GM18498 (cell line): Measurements from ENCODE around the gene LHX3.

Source experiments
- ATAC-seq: cut with Tn5 transposase; IDR thresholded peaks from one replicate; pipeline ENCODE4 v1.9.1; 2021; ENCODE audit warnings: mild to moderate bottlenecking, moderate library complexity; ENCODE audit not compliant: unreplicated experiment

Gene LHX3

GRCh38 chr9:136179101-136179616 lies 25.8 kb downstream of the LHX3 start:
- no peak for ATAC-seq

- ATAC-seq, result no peak
Measured at GRCh38 chr9:136178773-136179075, 26.2 kb downstream of the LHX3 start.

DNA sequence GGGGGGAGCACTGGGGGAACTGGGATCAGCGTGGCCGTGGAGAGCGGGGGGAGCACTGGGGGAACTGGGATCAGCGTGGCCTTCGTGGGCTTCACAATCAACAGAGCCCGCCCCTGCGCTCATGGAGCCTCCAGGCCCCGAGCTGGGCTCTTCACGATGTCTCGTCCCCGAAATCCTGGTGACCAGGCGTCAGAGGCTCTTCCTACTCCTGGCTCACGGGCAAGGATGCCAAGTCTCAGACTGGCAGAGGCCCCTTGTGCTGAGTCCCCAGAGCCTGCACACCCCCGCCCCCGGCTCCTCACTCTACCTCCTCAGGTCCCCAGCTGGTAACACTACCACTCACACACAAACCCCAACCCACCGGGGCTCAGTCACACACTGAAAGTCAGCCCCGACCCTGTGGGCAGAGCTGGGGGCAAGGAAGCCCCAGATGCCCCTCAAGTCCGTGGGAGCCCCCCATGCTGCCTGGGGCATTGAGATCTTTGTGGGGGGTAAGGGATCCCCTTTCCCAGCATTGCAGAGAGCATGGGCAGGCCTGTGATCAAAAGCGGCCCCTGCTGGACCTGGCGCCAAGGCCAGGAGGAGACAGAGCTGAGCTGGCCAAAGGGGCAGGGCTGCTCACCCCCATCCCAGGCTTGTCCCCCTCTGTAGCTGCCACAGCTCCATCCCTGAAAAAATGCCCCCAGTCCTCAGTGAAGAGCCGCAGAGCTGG lies 26.7 kb downstream of the LHX3 start:
- no peak for ATAC-seq

- ATAC-seq, result no peak
Measured at GRCh38 chr9:136177224-136177623, 27.7 kb downstream of the LHX3 start.

DNA sequence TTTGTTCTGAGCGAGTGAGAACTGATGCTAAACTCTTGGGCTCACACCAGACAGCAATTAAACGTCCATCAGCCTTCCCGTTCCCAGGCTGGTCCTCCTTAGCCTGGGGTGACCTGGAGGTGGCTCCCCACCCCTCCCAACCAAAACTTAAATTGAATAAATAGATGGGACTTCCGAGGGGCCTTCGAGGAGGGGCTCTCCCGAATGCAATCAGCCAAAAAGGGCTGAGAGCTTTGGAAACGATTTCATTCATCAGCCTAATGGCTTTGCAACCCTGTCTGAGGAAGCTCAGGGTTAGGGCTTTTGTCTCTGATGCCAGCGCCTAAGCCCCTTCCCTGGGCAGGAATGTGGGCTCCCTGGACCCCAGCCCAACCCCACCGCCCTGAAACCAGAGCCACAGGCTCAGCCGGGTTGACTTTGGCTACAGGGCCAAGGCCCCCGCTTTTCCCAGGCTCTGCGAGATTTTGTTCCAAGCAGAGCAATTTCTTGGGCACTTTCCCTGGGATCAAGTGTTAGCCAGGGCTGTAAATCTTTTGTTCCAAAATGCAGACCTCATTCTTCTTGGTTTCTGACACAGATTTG lies 29.2 kb downstream of the LHX3 start:
- no peak for ATAC-seq

DNA sequence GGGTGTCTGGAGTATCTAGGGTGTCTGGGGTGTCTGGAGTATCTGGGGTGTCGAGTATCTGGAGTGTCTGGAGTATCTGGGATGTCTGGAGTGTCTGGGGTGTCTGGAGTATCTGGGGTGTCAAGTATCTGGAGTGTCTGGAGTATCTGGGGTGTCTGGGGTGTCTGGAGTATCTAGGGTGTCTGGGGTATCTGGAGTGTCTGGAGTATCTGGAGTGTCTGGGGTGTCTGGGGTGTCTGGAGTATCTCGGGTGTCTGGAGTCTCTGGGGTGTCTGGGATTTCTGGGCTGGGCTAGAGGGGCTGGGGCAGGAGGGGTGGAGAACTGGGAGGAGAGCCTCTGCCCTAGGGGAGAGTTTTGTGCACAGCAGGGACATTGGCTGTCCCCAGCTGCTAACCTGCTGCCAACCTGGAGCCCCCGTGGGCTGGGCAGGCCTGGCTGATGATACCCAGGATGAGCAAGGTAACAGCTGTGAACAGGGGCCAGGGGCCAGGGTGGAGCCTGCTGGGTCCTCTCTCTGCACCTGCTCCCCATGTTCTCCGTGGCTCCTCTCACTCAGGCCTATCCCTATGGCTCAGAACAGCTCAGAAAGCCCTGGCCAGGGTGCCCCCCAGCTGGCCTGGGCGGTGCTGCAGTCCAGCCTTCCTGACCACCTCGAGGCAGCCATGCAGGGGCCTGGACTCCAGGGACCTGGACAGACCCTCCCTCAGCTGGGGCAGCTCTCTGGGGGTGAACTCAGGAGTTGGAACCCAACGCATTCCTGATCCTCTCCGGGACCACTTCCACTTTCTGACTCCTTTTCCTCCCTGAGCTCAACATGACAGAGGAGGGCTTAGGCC lies 29.9 kb downstream of the LHX3 start:
- ATAC-seq, result no peak

GRCh38 chr9:136173648-136174290 lies 31.2 kb downstream of the LHX3 start:
- no peak for ATAC-seq

- no peak for ATAC-seq
Measured at GRCh38 chr9:136172412-136173079, 32.4 kb downstream of the LHX3 start.

DNA sequence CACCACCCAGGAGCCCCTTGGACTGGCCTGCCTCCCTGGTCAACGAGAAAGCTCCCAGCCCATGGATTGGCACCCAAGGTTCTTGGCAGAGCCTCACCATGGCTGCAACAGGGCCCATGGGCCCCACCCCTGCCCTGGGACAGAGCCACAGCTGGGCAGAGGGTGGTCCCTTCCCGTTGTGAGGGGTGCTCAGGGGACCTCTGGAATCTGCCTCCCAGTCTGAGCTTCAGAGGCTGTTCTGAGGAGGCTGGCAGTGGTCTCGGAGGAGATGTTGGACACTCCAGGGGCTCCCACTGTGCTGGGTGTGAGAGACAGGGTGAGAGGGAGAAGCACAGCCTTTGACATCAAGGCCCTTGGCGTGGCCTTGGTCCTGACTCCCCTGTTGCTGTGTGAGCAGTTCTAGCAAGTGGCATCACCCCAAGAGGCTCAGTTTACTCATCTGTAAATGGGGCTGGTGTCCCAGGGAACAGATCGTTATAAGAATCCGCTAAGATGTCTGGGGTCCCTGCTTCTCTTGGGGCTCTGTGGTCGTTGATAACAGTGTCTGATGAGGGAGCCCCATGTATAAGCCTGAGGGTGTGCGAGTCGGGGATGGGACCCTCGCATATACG lies 33.0 kb downstream of the LHX3 start:
- no peak for ATAC-seq

DNA sequence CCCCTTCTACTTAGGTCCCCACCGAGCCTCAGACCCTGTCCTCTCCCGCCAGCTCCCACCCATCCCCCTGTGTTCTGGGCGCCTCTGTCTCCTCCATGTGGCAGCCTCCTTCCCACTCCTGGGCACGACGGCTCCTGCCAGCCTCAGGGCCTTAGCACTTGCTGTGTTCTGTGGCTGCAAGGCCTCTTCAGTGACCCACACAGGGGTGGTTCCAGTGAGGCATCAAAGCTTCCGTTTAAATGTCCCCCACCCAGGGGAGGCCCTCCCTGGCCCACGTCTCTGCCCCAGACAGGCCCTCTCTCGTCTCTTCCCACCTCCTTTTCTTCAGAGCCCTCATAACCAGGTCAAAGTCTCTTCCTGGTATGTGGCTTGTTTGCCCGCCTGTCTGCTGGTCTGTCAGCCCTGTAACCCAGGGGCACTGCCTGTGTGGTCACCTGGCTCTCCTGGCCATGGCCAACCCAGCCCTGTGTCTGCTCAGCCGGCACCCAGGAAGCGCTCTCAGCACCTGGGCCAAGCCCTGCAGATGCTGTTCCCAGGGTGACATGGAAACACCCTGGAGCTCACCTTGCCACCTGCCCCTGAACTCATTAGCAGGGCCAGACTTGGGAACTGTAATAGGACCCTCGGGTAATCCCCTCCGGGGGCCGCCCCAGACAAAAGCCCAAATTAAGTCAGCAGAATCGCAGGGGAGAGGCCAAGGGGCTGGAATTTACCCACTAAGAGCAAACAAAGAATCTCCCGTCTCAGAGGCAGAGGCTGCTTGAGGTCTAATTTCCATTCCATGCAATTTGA lies 33.7 kb downstream of the LHX3 start:
- no peak for ATAC-seq

DNA sequence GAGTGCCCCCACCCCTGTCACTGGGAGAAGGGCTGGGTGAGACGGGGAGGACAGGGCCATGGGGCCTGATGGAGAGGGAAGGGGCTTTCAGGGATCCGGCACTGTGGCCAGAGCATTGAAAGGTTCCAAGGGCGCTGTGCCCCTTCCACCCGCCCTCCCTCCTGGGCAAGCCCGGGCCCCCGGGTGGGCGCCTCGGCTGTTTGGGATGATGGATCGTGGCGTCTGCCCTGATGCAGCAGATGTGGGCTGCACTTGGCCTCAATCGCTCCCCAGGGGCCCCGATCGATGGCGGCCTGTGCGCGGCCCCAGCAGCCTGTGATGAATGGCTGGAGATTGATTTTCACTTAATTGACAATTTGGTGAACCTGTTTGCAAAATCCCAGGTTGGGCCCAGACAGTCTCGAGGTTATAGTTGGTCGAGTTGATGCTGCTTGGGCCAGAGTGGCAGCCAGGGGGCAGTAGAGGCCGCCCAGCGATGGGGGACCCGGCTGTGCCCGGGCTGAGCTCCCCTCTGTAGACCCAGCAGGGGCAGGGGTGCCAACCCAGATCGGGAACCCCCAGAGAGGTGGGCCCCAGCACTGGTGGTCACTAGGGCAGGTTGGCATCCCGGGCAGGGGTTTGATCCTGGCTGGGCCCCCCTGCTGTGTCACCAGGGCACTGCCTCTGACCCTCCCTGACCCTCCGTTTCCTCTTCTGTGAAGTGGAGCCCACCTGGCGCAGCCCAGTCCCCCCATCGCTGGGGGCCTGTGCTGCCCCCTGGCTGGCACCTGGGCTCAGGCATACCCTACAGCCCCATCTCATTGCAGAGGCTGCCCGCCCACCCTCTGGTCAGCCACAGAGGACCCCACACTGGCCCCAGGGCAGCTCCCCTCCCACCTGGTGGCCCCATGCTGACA lies 34.7 kb downstream of the LHX3 start:
- no peak for ATAC-seq

DNA sequence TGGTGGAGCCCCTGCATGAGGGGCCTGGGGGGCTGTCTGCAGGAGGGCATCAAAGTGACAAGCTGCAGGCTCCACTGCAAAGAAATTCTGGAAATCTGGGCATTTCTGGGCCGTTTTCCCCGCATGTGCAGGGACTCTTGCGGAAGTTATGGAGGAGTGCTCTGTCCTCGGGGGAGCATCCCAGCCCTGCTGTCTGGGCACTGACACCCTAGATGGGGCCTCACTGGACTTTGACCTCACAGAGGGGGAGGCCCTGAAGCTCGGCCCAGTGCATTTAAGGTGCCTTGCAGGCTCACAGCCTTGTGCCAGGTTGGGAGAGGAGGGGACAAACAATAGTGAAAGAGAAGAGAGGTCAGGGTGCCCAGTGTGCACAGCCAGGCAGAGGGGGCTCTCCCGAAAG lies 35.4 kb downstream of the LHX3 start:
- ATAC-seq, result no peak

GRCh38 chr9:136163248-136163850 lies 41.6 kb downstream of the LHX3 start:
- ATAC-seq, result no peak

DNA sequence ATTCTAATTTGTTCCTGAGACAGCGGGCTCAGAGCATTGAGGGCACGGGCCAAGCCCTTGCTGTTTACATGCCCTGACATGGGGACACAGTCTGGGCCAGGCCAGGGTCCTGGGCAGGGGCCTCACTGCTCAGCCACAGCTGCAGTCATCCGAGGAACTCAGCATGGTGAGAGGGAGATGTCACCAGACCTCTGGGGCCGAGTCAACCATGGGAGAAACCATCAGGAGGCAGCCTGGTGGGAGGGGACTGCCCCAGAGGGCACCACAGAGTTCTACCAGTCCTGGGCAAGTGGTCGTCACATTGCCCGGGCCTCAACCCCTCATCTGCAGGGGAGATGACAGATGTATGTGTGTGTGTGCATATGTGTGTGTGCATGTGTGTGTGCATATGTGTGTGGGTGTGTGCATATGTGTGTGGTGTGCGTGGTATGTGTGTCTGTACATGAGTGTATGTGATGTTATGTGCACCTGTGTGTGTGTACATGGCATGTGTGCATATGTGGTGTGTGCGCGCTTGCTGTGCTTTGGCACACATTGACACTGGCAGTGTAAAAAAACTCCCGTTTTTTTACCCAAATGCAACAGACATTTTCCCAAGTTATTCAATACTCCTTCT lies 43.8 kb downstream of the LHX3 start:
- ATAC-seq, result no peak

DNA sequence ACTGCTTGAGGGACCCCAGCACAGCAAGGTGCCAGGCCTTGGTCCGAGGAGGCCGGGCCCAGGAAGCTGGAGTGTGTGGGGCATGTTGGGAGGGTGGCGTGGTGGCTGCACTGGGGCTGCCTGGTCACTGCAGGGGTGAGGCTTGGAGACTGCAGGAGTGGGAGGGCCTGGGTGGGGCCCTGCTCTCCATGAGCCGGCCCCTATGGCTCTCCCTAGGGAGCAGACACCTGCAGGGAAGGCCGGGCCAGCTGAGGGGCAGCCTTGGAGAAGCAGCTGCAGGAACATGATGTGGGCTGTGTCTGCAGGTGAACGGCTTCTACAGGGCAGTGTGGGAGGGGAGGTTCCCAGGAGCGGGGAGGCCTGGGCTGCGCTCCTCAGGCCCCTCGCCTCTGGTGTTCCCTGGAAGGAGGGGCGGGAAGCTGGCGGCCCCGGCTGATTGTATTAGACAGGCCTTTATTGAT lies 44.5 kb downstream of the LHX3 start:
- ATAC-seq, result no peak

DNA sequence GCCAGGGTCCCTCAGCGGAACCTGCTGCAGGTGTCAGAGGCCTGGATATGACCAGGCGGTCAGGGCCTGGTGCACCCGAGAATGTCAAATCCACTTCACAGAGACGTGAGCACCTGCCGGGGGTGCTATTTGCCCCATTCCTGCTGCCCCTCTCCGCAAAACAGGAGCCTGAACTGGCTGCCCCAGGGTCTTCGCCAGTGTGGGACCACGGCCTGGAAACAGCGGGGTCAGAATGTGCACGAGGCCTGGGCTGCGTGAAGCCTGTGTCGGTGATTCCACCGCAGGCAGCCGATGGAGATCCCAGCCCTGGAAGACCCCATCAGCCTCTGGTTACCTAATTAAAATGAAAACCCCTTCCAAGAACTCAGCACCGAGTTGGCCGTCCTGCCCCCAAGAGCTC lies 45.1 kb downstream of the LHX3 start:
- ATAC-seq, result no peak

DNA sequence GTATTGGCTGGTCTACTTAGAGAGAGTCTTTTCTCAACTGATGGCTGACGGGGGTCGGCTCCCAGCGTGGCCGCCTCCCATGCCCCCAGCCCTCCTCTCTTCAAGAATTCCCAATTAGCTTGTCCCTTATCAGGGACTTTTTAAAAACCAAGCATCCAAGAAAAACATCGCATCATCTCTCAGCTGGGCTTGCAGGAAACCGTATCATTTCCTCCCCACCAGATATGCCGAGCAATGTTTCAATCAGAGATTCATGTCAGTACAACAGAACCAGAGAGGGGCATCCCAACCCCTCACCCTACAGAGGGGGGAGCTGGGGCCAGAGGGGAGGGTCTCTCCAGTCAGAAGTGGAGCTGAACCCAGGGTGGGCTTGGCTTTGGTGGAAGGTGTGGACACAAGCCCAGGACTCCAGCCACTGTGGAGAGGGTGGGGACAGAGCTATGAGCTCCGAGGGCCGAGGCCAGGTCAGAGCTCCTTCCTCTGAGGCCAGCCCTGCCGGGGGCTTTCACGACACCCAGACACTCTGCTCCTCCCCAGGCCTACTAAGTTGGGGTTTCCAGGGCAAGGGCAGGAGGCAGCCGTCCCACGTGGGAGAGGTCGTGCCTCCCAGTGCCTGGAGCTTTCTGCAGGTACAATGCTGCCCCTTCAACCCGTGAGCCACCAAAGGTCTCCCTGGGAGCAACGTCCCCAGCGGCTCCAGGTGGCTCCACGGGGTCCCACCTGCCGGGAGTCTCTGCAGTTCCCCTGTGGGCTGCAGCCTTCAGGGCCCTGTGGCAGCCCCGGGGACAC lies 47.3 kb downstream of the LHX3 start:
- ATAC-seq, result no peak
